DND-41 (cell line): ENCODE data around the gene ADRA1B.

Experiments
- EZH2 ChIP-seq: IDR thresholded peaks from 3 replicates; pipeline ENCODE4 v1.6.1; 2012; ENCODE audit warnings: borderline replicate concordance, low read depth, mild to moderate bottlenecking, moderate library complexity, low read length, inconsistent platforms; ENCODE audit not compliant: severe bottlenecking
- TF ChIP-seq, protein P1 (sequence below): IDR thresholded peaks from 2 replicates; pipeline ENCODE4 v1.5.1; 2012; ENCODE audit warnings: borderline replicate concordance, low read length, moderate library complexity, mild to moderate bottlenecking; ENCODE audit not compliant: poor library complexity, severe bottlenecking; ENCODE audit errors: extremely low read depth

DNA sequence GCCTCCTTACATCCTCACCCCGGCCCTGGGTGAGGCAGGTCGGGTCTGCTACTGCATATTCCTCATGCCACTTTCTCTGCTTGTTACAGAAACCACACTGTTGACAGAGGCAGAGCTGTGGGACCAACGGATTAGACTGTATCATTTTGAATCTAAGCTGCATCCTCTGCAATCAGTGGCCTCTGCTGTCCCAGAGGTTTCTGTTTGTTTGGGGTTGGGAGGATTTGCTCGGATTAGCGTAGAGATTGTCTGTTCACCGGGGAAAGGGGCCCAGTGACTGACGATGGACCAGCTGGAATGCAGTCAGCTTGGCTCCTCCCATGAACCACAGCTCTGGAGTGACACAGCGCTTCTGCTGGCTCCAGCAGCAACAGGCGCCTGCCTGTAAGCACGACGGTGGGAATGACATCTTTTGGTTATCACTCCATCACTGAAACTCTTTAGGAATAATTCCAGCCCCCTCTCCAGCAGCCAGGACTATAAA, 37.3 kb upstream of the ADRA1B start:
- TF ChIP-seq EZH2, result no peak
- TF ChIP-seq, protein P1, sequence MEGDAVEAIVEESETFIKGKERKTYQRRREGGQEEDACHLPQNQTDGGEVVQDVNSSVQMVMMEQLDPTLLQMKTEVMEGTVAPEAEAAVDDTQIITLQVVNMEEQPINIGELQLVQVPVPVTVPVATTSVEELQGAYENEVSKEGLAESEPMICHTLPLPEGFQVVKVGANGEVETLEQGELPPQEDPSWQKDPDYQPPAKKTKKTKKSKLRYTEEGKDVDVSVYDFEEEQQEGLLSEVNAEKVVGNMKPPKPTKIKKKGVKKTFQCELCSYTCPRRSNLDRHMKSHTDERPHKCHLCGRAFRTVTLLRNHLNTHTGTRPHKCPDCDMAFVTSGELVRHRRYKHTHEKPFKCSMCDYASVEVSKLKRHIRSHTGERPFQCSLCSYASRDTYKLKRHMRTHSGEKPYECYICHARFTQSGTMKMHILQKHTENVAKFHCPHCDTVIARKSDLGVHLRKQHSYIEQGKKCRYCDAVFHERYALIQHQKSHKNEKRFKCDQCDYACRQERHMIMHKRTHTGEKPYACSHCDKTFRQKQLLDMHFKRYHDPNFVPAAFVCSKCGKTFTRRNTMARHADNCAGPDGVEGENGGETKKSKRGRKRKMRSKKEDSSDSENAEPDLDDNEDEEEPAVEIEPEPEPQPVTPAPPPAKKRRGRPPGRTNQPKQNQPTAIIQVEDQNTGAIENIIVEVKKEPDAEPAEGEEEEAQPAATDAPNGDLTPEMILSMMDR, result no peak
